Measurements from ENCODE around the gene EBF3. TPM values are rescaled to one million over a fixed set of nuclear protein-coding genes. Genes with fewer than 3 reads are reported as not detected.

EBF3 gene
- total RNA-seq, 1 donor from 2014 or later, result 1.2 TPM

DNA sequence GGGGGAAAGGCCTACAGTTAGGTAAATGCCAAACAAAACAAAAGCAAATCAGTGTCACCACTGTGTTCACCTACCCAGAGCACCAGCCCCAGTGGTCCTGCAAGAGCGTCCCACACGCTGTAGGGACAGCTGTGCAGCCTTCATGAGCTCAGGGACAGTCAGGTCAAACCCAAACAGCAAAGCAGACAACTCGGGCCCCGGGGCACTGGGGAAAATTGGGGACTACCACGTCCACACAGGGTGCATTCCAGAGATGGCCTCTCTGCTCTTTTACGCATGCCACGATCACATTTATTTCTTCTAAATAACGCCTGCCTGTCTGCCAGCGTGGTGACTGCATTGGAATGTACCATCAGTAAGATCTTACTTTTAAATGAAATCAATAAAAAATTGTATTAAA is 21.7 kb downstream of the EBF3 start:
- Mint-ChIP-seq H3K4me3 (no peak overlapping the region), H3K9me3 (peaks cover 4% of the 10 kb centered on the region), H3K4me1 (peaks cover 13% of the 10 kb centered on the region), H3K36me3 (no peaks in the 10 kb centered on the region), H3K27ac (no peak overlapping the region), H3K27me3 (ENCODE audit: low read depth) (peaks cover 17% of the 10 kb centered on the region)
- DNase-seq (ENCODE audit: low spot score in 2 of 2, unreplicated experiment in 2 of 2), result no peak
- TF ChIP-seq, protein P1, sequence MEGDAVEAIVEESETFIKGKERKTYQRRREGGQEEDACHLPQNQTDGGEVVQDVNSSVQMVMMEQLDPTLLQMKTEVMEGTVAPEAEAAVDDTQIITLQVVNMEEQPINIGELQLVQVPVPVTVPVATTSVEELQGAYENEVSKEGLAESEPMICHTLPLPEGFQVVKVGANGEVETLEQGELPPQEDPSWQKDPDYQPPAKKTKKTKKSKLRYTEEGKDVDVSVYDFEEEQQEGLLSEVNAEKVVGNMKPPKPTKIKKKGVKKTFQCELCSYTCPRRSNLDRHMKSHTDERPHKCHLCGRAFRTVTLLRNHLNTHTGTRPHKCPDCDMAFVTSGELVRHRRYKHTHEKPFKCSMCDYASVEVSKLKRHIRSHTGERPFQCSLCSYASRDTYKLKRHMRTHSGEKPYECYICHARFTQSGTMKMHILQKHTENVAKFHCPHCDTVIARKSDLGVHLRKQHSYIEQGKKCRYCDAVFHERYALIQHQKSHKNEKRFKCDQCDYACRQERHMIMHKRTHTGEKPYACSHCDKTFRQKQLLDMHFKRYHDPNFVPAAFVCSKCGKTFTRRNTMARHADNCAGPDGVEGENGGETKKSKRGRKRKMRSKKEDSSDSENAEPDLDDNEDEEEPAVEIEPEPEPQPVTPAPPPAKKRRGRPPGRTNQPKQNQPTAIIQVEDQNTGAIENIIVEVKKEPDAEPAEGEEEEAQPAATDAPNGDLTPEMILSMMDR (IDR thresholded peaks at IDR 0.05; ENCODE audit: unreplicated experiment), result no peak

DNA sequence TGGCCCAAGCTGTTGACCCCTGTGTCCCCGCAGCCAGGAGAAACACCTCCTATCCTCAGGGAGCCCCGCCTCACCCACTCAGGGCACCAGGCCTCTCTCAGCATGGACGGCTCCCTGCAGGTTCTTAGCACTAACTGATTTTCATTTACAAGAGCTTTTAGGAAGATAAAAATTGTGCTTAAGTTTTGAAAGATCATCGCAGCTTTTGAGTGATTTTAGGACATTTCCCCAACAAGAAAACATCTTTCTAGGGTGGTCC is 22.1 kb downstream of the EBF3 start:
- Mint-ChIP-seq H3K36me3 (no peaks in the 10 kb centered on the region), H3K4me1 (peaks cover 13% of the 10 kb centered on the region), H3K27me3 (ENCODE audit: low read depth) (peaks cover 18% of the 10 kb centered on the region), H3K4me3 (no peak overlapping the region), H3K27ac (no peak overlapping the region), H3K9me3 (peaks cover 4% of the 10 kb centered on the region)
- TF ChIP-seq, protein P1 (IDR thresholded peaks at IDR 0.05; ENCODE audit: unreplicated experiment), result no peak
- DNase-seq (ENCODE audit: low spot score in 2 of 2, unreplicated experiment in 2 of 2), result no peak

DNA sequence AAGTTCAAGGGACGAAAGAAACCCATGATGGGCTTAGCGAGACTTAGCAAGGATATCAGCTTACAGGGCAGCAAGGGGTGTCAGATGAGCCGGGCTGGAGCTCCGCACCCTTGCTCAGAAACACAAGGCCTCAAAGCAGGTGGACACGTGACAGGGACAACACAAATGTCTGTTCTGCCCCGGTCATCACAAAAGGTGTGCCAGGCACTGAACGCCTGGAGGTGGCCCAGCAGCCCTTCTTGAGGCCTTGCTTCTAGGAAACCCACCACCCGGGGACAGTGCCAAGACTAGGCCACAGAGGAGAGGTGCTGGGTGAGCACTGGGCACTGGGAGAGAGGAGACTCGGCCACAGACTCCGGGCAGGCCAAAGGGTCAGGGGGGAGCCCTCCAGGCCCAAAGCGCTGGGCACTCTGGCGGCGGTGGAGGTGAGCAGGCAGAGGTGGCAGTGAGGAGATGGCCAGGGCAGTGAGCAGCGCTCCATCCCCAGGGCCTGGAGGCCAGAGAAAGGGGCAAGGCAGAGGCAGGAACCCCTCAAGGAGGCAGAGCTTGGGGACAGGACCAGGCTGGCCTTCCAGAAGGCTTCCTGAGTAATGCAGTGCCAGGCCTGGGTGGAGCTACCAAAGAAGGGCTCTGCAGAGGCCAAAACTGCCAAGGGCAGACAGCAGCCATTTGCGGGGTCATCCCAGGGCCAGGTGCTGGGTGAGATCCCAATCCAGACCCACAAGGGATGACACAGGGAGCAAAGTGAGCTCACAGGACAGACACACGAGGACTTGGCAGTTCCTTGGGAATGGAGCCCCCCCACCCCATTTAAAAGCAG is 22.7 kb downstream of the EBF3 start:
- H3K9me3 Mint-ChIP-seq, result peaks cover 4% of the 10 kb centered on the region
- peaks cover 20% of the 10 kb centered on the region for H3K27me3 Mint-ChIP-seq (ENCODE audit: low read depth)
- H3K27ac Mint-ChIP-seq, result no peak overlapping the region
- peaks cover 10% of the 10 kb centered on the region for H3K4me1 Mint-ChIP-seq
- H3K4me3 Mint-ChIP-seq, result no peak overlapping the region
- TF ChIP-seq, protein P1 (IDR thresholded peaks at IDR 0.05; ENCODE audit: unreplicated experiment), result no peak
- no peaks in the 10 kb centered on the region for H3K36me3 Mint-ChIP-seq
- no peak for DNase-seq (ENCODE audit: low spot score in 2 of 2, unreplicated experiment in 2 of 2)

DNA sequence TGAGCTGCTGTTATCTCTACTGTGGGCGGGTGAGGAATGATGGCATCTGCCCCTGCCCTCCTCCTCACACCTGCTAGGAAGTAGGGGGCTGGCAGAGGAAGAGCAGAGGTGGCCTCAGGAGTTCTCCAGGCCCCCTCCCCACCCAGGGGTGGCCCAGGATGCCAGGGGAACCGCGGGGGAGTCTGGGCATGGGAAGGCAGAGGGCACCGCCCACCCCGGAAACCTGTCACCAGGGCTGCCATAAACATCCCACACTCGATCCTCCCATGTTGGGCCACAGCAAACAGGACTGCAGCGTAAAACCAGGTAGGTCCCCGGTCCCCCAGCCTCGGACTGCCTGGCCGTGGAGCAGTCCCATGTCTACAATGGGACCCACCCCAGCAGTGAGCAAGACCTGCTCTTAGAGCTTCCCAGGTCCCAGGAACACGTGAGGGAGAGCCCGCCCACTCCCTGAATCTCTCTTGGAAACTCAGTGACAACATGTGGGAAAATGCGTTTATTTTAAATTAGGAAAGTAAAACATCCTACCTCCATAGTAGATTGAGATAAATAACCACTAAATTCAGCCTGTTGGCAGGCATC is 23.4 kb downstream of the EBF3 start:
- Mint-ChIP-seq H3K4me3 (no peak overlapping the region), H3K4me1 (peaks cover 3% of the 10 kb centered on the region)
- TF ChIP-seq, protein P1 (IDR thresholded peaks at IDR 0.05; ENCODE audit: unreplicated experiment), result no peak

DNA sequence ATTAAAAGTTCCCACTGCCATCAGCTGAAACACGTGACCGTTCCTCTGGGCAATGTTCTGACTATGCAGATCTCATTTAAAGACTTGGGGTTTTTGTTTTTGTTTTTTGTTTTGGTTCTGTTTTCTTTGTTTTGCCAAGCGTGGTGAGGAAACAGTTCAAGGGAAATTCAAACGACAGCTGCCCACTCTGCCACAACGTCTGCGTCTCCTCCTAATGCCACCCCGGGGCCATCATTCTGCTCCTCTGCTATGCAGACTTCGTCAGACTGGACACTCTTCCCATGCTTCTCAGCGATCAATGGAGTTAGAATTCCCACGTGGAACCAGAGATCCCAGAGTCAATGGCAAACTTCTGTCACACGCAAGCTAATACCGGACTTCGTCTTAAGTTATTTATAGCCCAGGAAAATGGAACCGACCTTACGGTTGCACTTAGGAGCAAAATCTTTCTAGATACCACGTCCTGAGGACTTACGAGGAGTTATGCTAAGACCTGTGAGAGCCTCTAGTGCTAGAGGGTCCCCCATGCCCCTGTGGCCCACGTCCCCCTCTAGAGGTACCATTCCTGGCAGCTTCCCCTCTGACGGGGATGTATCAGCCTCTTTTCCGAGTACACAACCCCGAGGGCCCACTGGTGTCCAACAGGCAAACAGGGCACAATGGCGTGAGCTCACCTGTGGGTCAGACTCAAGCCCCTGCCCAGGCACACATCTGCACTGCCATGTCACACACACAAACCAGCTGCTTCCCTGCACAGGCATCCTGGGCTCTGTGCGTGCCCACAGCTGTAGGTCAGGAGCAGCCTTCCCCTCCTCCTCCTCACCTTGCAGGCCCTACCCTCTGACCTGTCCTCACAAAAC is 24.4 kb downstream of the EBF3 start:
- Mint-ChIP-seq H3K36me3 (no peaks in the 10 kb centered on the region), H3K4me1 (no peaks in the 10 kb centered on the region), H3K9me3 (no peaks in the 10 kb centered on the region), H3K4me3 (no peak overlapping the region), H3K27me3 (ENCODE audit: low read depth) (peaks cover 24% of the 10 kb centered on the region), H3K27ac (no peak overlapping the region)
- no peak for DNase-seq (ENCODE audit: low spot score in 2 of 2, unreplicated experiment in 2 of 2)
- TF ChIP-seq, protein P1 (IDR thresholded peaks at IDR 0.05; ENCODE audit: unreplicated experiment), result no peak

More for the DNA sequence above, 23.4 kb downstream of the EBF3 start:
- Mint-ChIP-seq H3K36me3 (no peaks in the 10 kb centered on the region), H3K27ac (no peak overlapping the region), H3K27me3 (ENCODE audit: low read depth) (peaks cover 22% of the 10 kb centered on the region), H3K9me3 (peaks cover 4% of the 10 kb centered on the region)
- DNase-seq (ENCODE audit: low spot score in 2 of 2, unreplicated experiment in 2 of 2), result no peak
